Activated naive CD8-positive, alpha-beta T cell treated with anti-CD3 and anti-CD28 coated beads, Interleukin-2, amount 10 ng/mL, durations not matched to agents 7 days and 5 days (primary cell): ENCODE results near the gene CASKIN2. TPM values are rescaled to one million over a fixed set of nuclear protein-coding genes. Genes with fewer than 3 reads are reported as not detected.

Experiments
- ATAC-seq: fragments of 150-1000 bp; cut with Tn5 transposase; one replicate; pipeline ENCODE4 v1.10.0; 2021; ENCODE audit warnings: low read depth, moderate library complexity
- POLR2A ChIA-PET: fragments of 350-600 bp; sonication (Branson Sonifier 250); formaldehyde crosslinking; loops from one replicate; lab custom pipeline; 2021; ENCODE audit warnings: antibody characterized with exemption; lab: Charles Lee
- DNase-seq: peaks from one replicate; pipeline ENCODE4 v3.0.0; 2021
- H3K27ac Mint-ChIP-seq: one replicate; pipeline ENCODE4 v1.8.0; 2022; ENCODE audit warnings: mild to moderate bottlenecking, mixed read lengths
- H3K27me3 Mint-ChIP-seq: one replicate; pipeline ENCODE4 v1.8.0; 2022; ENCODE audit warnings: mild to moderate bottlenecking, moderate library complexity, mixed read lengths
- H3K36me3 Mint-ChIP-seq: one replicate; pipeline ENCODE4 v1.8.0; 2021; ENCODE audit warnings: mild to moderate bottlenecking, mixed read lengths
- H3K4me1 Mint-ChIP-seq: one replicate; pipeline ENCODE4 v1.8.0; 2021; ENCODE audit warnings: mixed read lengths
- H3K4me3 Mint-ChIP-seq: one replicate; pipeline ENCODE4 v1.8.0; 2022; ENCODE audit warnings: mild to moderate bottlenecking, moderate library complexity, mixed read lengths
- H3K9me3 Mint-ChIP-seq: one replicate; pipeline ENCODE4 v1.8.0; 2021; ENCODE audit warnings: mixed read lengths
- microRNA-seq: library from miRNA; unstranded; fragments of <30 nt; microRNA quantifications from one replicate; pipeline ENCODE4 v1.2.0, GENCODE V29; 2022
- total RNA-seq, 2 experiments: library from RNA; stranded (reverse); gene quantifications; one replicate each; pipeline ENCODE4 v1.2.3, GENCODE V29; 2021

The CASKIN2 gene
- total RNA-seq, 2 experiments from 2014 or later: 0.72 to 2.3 TPM

DNA sequence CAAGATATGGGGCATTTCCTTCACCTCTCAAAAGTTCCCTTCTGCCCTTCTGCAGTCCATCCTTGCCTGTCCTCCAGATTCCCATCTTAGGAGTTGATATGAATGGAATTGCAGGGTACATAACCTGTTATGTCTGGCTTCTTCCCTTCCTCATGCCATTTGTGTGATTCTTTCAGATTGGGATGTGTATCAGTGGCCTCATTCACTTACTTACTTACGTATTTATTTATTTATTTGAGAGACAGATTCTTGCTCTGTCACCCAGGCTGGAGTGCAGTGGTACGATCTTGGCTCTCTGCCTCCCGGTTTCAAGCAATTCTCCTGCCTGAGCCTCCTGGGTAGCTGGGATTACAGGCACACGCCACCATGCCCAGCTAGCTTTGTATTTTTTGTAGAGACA, 65.1 kb downstream of the CASKIN2 start:
- H3K4me3 Mint-ChIP-seq: no peak overlapping the region
- no peak for ATAC-seq
- no peak overlapping the region for H3K27ac Mint-ChIP-seq
- no peaks in the 10 kb centered on the region for H3K36me3 Mint-ChIP-seq
- POLR2A ChIA-PET: no interaction called here
- no peaks in the 10 kb centered on the region for H3K9me3 Mint-ChIP-seq
- peaks cover 10% of the 10 kb centered on the region for H3K4me1 Mint-ChIP-seq
- no peak for DNase-seq
- H3K27me3 Mint-ChIP-seq: peaks cover 2% of the 10 kb centered on the region

Small RNA genes lying within 50 kb of the gene (microRNA-seq; reads per million reads assigned to microRNA genes)
- gene MIR6785: not detected

Other genes starting within 250 kb of the CASKIN2 start
- gene MIF4GD, start 244.3 kb downstream of the CASKIN2 start, total RNA-seq: 10 to 100 TPM; 44.4 to 44.8 TPM
- gene SLC25A19, start 226.1 kb downstream of the CASKIN2 start, total RNA-seq: 10 to 100 TPM; 26.7 to 27.9 TPM
- 100 to 1,000 TPM; 149 to 155 TPM for gene GRB2, start 109.9 kb downstream of the CASKIN2 start, total RNA-seq
- 100 to 1,000 TPM; 112 to 115 TPM for gene TMEM94, start 58.9 kb downstream of the CASKIN2 start, total RNA-seq
- gene TSEN54, start 991 bp upstream of the CASKIN2 start, total RNA-seq: 10 to 100 TPM; 75.2 to 76.0 TPM
- 10 to 100 TPM; 36.9 to 37.2 TPM for gene LLGL2, start 10.2 kb upstream of the CASKIN2 start, total RNA-seq
- 100 to 1,000 TPM; 120 to 125 TPM for gene MYO15B, start 72.3 kb upstream of the CASKIN2 start, total RNA-seq
- gene SMIM5, start 117.9 kb upstream of the CASKIN2 start, total RNA-seq: under 1 TPM; 0.26 to 0.42 TPM
- 10 to 100 TPM; 49.8 to 50.8 TPM for gene RECQL5, start 151.6 kb upstream of the CASKIN2 start, total RNA-seq
- 100 to 1,000 TPM; 112 to 113 TPM for gene SAP30BP, start 151.8 kb upstream of the CASKIN2 start, total RNA-seq
- gene ITGB4, start 205.9 kb upstream of the CASKIN2 start, total RNA-seq: 1 to 10 TPM; 1.0 to 1.4 TPM
- 10 to 100 TPM; 50.4 to 53.0 TPM for gene GALK1, start 249.7 kb upstream of the CASKIN2 start, total RNA-seq